ENCODE results near the gene PPP6C.

DNA sequence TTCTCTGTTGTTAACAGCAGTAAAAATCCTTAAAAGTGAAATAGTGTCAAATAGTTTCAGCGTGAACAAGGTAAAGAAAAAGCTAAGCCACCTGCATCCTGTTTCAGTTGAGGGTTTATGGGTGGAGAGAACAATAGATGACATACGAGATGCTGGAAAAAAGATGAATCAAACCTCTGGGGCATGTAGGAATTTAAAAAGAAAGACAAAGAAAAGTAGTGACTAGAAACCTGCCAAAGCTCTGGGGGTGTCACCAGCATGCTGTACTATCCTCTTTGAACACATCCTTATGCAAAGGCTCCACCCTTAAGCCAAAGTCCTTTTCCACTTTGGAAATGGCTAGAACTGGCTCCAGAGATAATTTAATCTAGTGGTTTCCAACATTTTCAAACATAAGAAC lies 68.5 kb downstream of the PPP6C start:
- TF ChIP-seq, protein P1, sequence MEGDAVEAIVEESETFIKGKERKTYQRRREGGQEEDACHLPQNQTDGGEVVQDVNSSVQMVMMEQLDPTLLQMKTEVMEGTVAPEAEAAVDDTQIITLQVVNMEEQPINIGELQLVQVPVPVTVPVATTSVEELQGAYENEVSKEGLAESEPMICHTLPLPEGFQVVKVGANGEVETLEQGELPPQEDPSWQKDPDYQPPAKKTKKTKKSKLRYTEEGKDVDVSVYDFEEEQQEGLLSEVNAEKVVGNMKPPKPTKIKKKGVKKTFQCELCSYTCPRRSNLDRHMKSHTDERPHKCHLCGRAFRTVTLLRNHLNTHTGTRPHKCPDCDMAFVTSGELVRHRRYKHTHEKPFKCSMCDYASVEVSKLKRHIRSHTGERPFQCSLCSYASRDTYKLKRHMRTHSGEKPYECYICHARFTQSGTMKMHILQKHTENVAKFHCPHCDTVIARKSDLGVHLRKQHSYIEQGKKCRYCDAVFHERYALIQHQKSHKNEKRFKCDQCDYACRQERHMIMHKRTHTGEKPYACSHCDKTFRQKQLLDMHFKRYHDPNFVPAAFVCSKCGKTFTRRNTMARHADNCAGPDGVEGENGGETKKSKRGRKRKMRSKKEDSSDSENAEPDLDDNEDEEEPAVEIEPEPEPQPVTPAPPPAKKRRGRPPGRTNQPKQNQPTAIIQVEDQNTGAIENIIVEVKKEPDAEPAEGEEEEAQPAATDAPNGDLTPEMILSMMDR (conservative IDR thresholded peaks at IDR 0.05; ENCODE audit: low read depth in 2 of 2), result no peak
- TF ChIP-seq EZH2 (IDR thresholded peaks at IDR 0.05; ENCODE audit: low read depth, unreplicated experiment), result no peak
